ENCODE data around the gene RTP2.

Gene RTP2

DNA sequence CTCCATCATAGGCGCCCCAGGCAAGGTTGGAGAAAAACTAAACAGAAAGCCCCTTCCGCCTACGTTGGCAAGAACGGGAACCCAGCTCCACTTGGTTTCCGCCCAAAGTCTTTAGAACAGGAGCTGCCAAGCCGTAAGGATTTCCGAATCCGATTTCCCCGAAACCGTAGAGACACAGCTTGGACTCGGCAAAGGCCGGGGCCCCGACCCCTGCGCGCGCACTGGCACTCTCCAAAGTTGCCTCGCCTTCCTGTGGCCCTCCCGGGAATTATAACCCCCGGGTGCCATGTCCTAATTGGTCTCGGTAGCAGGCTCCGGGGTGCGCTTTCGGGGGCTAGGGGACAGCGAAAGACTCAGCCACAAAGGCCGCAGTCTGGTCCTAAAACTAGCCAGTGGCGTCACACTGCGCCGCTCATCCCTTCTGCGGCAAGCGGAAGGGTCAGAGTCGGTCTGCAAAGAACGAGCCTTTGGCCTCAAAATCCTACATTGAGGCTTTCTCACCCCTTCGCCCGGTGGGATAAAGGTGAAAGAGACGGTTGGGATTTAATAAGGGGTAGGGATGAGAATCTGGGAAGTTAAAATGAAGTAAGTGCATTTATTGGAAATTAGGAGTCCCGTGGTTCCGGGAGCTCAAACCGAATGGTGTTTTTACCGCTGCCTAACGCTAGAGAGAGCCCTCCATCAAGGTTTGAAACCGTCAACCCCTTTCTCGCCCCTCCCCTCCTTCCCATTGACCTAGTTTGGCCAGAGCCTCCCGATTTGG is 36.2 kb upstream of the RTP2 start:
- peak; percentile 95 for DNase-seq

DNA sequence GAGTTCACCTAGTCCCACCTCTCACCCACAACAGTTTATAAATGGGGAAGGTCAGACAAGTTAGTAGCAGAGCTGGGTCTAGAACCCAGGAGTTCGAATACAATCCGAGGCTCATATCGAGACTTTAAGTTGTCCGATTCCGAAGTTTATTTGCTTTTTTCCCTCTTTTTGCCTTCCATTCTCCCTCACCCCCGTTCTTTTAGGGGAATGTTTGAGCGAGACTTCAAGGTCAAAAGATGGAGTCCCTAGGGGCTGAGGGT is 35.6 kb upstream of the RTP2 start:
- DNase-seq: no peak

DNA sequence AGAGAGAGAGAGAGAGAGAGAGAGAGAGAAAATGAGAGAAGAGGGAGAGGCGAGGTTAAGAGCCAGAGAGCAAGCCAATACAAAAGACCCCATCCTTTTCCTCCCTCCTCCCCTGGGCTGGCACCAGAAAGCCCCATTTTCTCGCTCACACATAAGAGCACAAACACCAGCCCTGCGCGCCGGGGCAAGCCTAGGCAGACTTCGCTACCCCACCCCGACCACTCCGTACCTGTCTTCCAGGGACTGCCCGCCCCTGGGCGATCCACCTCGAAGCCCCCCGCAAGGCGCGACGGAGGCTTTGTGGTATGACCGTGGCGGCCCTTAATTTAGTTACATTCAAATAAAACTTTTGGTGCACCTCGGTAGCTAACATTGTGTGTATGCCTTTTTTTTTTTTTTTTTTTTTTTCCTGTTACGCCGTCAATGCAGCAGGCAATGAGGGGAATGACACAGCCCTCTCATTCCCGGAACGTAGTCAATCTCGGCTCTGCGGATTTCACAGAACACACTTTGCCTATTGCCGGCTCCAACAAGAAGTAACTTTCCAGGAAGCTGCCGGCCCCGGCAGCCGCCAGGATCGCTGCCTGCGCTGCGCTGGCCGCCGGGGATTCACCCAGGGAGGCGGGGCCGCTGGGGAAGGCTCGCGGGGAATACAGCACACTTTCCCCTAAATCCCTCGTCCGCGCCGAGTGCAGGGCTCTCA is 35.2 kb upstream of the RTP2 start:
- peak; percentile 84 for DNase-seq

DNA sequence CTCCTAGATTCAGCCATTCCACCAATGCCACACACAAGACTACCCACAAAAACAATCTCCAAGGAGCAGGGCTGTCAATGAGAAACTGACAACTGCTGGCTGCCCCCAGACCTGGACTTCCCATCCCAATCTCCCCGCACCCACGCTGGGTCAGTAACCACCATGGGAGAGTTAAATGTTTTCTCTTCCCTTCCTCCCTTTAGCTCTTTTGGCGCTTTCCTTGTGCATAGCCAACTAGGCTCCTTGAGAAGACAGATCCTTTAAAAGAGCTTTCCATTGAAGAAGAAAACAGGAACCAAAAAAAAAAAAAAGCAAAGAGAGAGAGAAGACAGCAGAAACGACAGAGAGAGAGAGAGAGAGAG is 34.6 kb upstream of the RTP2 start:
- DNase-seq: no peak

DNA sequence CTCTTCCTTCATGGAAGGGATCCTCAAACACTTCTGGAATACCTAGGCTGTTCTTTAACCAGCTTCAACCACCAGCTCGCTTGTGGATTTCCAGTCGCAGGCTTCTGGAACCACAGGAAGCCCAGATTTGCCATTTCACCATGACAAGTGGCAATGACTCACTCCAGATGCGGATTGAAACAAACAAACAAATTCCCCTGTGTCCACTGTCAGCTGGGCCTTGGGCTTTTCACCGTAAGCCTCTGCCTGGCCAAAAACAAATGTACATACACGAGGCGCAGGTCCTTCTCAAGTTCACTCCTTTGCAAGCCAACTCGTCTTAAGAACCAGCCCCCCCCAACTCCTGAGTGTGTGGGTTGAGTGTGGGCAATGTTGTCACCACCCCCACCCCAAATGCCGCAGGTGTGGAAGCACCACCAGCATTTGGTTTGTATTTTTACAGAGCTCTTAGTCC is 34.1 kb upstream of the RTP2 start:
- no peak for DNase-seq

DNA sequence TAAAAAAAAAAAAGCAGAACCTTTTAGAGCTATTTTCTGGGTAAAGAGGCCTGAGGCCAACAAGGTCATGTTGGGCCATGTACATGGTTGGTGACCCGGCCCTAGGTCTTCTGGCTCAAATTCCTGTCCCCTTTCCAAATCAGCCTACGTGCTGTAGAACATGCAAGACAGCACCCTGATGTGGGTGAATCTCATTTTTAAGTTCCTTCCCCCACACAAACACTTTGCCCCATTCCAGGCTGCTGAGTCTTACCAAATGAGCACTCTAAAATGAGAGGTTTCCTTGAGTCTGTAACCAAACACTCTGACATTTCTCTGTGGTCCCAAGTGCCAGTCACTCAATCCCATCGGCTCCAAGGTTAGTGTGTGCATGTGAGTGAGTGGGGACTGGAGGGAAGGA is 33.5 kb upstream of the RTP2 start:
- no peak for DNase-seq

DNA sequence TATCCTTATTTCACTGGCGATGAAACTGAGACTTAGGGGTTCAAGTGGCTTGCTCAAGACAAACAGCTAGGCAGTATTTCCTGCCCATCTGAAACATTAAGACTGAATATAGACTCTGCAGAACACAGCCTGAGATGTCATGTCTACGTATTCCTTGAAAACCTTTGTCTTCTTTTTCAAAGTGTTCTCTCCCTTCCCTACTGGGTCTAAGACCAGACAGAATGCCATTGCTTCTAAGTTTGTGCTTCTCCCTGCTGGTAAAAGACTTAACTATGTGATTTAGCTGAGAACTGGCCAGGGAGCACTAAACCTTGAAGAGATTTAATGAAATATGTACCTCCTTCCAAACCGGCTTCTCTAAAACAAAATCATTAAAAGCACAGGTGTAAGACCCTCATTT is 33.0 kb upstream of the RTP2 start:
- no peak for DNase-seq

DNA sequence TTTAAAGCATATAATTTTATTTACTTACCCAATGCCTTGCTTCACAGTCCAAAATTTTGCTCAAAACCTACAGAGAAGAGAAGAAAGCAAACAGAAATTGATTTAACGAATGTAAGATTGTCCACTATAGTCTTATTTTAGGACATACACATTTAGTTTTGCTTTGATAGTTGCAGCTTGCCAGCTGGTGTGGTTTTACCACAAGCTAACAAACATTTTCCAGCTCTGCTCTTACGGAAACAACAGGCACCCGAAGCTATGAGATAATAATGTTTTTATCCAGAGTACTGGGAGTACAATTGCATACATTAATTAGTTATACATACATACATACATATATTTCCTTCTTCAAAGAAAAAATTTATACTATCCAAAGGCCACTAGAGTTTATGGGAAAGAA is 32.5 kb upstream of the RTP2 start:
- no peak for DNase-seq

DNA sequence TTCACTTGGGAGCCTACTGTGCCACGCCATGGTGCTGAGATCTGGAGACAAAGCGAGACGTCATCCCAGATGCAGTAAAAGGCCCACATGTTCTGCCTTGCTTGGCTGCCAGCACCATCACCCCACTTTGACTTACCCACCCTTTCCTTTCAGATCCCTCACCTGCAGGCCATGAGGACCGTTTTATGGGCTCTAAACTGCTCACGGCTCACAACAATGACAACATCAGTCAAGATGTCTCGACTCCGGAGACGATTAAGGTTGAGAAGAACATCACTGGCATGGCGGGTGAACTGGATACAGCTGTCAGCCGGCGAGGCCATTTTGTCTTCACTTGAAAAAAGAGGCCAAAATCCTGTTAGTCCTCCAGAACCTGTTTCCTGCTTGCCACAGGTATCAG is 31.0 kb upstream of the RTP2 start:
- DNase-seq: no peak

DNA sequence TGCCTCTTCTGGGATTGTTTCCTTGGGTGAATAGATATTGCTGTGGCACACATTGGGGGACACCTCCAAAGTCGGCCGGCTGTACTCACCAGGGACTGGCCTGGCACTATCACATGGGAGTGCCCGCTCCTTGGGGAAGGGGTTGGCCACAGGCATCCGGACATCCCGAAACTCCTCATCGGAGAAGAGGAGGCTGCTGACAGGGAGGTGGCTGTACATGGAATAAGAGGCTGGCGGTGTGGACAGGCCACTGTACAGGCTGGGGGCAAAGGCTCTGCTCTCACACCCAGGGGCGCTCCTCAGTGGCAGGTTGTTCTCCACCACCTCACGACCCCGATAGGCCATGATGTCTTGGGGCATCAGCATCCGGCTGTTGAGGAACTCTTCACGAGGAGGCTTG is 27.2 kb upstream of the RTP2 start:
- DNase-seq: no peak

DNA sequence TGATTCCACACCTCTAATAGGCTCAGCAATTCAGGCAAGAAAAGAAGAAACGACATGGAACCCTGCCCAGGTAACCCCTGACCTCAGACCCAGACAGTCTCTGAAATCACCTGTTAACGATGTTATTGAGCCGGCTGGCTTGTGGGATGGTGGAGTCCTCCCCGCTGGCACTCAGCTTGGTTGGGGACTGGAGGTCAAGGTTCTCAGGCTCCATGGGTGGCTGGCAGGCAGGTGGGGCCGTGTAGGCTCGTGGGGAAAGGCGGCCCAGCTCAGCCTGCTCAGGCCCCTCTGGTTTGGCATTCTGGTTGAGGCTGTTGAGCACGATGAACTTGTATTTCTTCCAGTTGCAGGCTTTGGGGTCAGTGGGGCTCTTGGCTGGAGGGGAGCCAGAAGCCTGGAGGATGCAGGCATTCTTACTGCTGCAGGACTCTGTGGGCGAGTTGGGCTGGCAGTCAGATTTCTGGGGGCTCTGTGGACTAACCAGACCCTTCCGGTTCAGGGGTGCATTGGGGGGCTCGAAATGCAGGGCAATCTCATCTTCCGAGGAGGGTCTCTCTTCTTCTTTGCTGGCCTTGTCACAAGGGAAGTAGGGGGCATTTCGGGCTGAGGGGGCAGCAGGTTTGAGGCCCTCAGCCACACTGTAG is 26.7 kb upstream of the RTP2 start:
- DNase-seq: no peak

DNA sequence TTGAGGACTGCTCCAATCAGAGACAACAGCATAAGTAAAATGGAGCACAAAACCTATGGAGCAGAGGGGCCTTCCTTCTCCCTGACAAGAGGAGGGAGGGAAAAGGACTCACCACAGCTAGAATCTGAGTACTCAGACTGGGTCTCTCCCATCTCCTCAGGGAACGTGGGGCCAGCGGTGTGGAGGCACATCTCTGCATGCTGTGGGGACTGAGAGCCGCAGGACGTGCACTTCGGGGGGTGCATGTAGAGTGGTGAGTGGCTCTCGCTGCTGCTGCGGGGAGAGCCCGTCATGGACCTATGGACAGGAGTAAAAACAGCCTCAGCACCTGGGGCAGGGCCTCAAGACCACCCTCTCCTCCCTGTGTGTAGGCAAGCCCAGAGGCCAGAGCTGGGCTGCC is 25.9 kb upstream of the RTP2 start:
- no peak for DNase-seq

DNA sequence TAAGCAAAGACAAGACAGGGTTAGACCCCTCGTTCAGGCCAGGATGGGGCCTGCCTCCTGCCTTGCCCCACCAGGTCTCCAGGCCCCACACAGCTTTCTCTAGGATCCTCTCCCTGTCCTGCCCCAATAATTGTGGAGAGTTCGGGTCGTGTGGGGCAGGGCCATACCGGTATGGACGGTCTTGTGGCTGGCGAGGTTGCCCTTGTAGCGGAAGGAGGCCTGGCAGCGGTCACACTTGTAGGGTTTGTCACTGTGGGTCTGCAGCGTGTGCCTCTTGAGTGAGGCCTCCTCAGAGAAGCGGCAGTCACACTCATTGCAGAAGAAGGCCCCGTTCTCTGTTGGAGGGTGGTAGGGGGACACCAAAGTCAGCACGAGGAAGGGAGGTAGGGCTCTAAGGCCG is 24.2 kb upstream of the RTP2 start:
- no peak for DNase-seq

DNA sequence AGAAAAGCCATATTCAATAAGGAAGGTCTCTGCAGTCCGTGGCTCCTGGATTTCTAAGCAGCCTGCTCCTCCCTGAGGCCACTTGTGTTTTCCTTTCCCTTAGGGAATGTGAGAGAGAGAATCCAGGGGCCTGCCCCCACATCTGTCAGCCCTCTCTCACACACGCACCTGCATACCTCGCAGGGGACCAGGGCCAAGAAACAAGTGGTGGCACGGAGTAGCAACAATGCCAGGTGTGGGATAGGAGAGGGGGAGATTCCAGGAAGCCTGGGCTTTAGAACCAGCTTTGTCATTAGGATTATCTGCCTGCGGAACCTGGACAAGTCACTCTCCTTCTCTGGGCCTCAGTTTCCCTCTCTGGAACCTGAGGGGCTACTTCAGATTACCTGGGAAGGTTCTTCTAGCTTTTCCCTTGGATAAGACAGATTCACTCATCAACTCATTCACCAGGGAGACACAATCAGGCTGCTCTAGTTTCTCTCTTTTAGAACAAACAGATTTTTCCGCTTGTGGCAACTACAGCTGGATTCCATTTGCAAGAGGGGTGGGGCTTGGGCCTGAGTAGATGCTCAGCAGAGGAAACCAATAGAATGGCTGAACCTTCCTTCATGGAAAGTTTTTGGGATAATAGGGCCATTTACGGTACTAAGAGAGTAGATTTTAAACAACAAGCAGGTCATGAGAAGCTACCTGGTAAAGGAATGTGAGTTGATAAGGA is 23.5 kb upstream of the RTP2 start:
- no peak for DNase-seq

DNA sequence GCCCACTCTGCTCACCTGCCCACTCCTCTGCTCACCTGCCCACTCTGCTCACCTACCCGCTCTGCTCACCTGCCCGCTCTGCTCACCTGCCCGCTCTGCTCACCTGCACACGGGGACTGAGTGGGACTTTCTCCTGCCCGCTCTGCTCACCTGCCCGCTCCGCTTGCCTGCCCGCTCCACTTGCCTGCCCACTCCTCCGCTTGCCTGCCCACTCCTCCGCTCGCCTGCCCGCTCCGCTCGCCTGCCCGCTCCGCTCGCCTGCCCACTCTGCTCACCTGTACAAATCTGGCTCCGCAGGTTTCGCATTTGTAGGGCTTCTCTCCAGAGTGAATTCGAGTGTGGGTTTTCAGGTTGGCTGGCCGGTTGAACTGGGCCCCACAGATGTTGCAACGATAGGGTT is 22.9 kb upstream of the RTP2 start:
- DNase-seq: no peak

DNA sequence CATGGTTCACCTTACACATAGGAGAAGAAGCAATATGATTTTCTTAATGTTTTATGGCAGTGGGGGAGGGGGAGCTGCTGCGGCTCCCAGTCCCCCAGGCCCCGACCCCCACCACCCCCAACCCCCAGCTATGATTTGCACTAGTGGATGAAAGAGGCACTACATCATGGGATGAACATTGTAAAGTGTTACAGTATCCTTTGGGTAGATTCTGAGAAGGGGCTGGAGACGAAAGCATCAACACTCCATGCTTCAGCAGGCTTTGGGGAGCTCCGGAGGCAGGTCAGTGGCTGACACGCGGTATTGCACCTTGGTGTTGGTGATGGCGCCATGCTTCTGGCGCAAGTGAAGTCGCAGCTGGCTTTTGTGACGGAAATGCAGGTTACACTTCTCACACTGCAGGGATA is 19.9 kb upstream of the RTP2 start:
- DNase-seq: no peak

DNA sequence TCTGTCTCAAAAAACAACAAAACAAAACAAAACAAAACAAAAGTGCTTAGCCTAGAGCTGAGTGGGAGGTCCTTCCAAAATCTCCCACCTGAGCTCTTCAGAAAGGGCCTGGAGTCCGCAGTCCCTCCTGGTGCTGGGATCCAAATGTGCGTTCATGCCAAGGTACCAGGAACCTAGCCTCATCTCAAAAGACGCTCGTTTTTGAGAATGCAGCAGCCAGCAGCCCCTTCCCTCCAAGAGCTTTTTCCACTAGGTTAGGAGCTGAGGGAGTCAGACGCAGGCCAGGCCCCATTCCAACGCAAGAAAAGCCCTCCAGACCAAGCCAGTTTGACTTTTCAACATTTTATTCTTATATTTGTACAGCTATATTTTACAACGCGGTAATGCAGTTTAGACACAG is 18.7 kb upstream of the RTP2 start:
- DNase-seq: no peak

DNA sequence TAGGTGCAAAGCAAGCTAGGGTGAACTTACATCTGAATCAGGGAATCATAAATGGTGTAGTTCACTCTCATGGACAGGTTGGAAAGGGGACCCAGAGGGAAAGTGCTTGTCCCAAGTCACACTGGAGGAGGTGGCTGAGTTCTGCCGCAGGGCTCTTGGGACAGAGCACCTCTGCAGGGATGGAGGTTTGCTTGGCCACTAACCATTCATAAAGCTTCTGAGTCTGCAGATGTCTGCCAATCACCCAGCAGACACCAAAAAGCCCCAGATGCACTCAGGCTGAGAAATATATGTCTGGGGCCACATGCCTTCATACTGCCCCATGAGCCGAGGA is 17.9 kb upstream of the RTP2 start:
- DNase-seq: no peak

DNA sequence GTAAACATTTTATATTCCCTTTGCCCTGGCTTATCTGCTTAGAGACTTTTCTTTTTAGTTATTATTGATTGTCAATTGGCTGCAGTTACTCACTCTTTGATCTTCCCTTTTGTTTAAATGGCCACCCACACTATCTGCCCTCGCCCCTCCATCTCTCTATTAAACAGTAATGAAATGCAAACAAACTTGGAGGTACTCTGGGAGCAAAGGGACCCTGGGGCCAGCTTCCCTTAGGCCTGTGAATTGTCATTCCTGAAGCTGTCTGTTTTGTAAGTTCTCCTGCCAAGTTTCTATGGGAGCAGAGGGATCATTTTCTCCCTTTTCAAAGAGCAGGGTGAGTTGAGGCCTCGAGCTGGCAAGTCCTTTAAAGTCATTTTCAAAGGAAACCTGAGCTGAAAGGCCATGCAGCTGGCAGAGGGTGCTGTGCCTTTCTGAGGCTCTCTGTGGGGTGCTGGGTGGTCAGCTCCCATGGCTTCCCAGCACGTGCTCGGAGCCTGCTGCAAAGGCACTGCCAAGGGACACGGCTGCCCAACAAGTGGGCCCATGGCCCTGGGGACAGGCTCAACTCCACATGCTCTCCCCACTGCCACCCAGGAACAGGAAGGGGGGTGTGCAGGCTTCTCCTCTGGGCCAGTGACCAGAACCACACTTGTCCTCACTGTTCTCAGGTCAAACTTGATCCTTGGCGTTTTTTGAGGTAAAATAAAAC is 17.4 kb upstream of the RTP2 start:
- no peak for DNase-seq

DNA sequence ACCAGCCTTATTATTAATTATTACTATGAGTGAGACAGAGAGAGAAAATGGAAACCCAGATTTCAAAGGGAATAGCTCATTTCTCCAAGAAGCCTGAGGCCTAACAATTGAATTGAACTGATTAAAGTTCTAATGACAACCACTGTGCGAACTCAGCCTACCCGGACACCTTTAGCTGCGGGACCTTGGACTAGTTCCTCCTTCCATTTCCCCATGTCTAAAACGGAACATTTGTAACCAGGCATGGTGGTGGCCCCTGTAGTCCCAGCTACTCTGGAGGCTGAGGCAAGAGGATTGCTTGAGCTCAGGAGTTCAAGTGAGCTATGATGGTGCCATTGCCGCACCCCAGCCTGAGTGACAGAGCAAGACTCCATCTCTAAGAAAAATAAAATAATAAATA is 16.4 kb upstream of the RTP2 start:
- DNase-seq: no peak

DNA sequence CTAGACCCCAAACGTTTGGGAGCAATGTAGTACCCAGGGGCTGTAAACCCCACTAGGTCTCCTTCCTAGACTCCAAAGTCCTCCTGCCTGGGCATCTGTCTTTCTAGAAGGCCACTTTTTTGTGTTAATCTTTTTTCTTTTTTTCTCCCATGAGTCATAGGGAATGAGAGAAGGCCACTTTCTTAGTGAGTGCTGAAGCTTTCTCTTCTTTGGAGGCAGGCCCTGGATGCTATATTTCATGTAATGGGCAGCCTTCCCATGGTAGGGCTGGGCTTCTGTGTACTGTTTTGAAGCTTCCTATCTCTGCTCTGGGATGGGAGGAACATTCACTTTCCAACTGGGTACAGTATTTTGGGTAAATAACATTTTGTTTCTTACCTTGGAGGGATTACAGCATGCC is 15.2 kb upstream of the RTP2 start:
- no peak for DNase-seq

DNA sequence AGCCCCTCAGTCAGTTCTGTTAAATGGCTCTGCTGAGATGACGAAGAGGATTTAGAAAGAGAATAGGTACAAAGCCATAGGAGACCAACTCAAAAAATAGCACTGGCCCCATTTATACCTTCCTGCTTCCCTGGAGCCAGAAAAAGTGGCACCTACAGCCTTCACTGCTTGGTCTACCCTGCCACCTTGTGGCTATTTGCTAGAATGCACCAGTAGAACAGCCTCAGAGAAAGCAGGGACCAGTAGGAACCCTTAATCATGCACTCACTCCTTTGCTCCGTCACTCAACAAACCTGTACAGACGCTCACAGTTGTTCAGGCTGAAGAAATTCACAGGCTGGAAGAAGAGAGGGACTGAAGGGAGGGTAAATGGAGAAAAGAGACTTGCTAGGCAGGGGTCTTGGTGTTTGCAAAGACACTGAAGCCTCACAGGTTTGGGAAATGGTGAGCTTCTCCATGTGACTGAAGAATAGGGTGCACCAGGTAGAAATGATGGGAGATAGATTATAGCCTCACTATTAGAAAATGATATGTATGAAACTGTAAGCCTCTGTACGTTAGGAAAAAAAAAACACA is 12.1 kb upstream of the RTP2 start:
- no peak for DNase-seq

DNA sequence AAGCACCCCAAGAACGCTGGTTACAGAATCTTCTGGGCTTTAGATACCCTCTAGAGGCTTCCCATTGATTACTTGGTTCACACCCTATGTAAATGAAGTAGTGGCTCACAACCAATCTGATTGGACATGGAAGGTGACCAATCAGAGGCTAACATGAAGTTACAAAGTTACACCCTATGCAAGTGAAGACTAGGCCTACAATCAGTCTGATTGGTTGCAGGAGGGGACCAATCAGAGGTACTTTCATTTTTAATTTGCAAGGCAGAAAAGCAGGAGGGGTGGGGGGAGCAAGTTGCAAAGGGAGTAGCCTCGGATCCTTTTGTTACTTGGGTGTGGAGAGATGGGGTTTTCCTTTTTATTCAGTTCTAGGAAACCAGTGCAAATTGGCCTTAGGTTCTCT is 11.1 kb upstream of the RTP2 start:
- no peak for DNase-seq

All from left hindlimb (tissue), 1 donor.